GM21423 (cell line): ENCODE results near the gene ZCCHC2.

Source experiments
- ATAC-seq: cut with Tn5 transposase; IDR thresholded peaks from one replicate; pipeline ENCODE4 v1.9.1; 2021; ENCODE audit warnings: mild to moderate bottlenecking, moderate library complexity; ENCODE audit not compliant: unreplicated experiment

ZCCHC2 gene

GRCh38 chr18:62605685-62606084 is 82.9 kb downstream of the ZCCHC2 start:
- ATAC-seq, result no peak

GRCh38 chr18:62606106-62606505 is 83.3 kb downstream of the ZCCHC2 start:
- no peak for ATAC-seq

GRCh38 chr18:62607302-62607701 is 84.5 kb downstream of the ZCCHC2 start:
- no peak for ATAC-seq

GRCh38 chr18:62607708-62608428 is 85.0 kb downstream of the ZCCHC2 start:
- no peak for ATAC-seq

- ATAC-seq, result no peak
Observed at GRCh38 chr18:62609764-62610163, 86.9 kb downstream of the ZCCHC2 start.

GRCh38 chr18:62610351-62610700 is 87.5 kb downstream of the ZCCHC2 start:
- ATAC-seq, result no peak

GRCh38 chr18:62610701-62611411 is 88.0 kb downstream of the ZCCHC2 start:
- no peak for ATAC-seq

GRCh38 chr18:62611453-62612288 is 88.8 kb downstream of the ZCCHC2 start:
- no peak for ATAC-seq

- no peak for ATAC-seq
Observed at GRCh38 chr18:62612289-62612645, 89.4 kb downstream of the ZCCHC2 start.

GRCh38 chr18:62612776-62613175 is 90.0 kb downstream of the ZCCHC2 start:
- ATAC-seq, result no peak

- no peak for ATAC-seq
Observed at GRCh38 chr18:62614494-62614893, 91.7 kb downstream of the ZCCHC2 start.

- no peak for ATAC-seq
Observed at GRCh38 chr18:62616331-62616805, 93.5 kb downstream of the ZCCHC2 start.

- ATAC-seq, result no peak
Observed at GRCh38 chr18:62617793-62618591, 95.2 kb downstream of the ZCCHC2 start.

- ATAC-seq, result no peak
Observed at GRCh38 chr18:62618735-62619134, 95.9 kb downstream of the ZCCHC2 start.

GRCh38 chr18:62621546-62621945 is 98.7 kb downstream of the ZCCHC2 start:
- no peak for ATAC-seq

- no peak for ATAC-seq
Observed at GRCh38 chr18:62625019-62625418, 102.2 kb downstream of the ZCCHC2 start.
